HEK293 (cell line): ENCODE data around the gene MYO5C.

Experiments
- CTCF ChIA-PET: fragments of 350-600 bp; formaldehyde crosslinking; extraction: SDS; loops from one replicate; lab custom pipeline; 2021; ENCODE audit warnings: antibody characterized with exemption; lab: Yijun Ruan, JAX
- POLR2A ChIA-PET: fragments of 300-600 bp; formaldehyde crosslinking; extraction: SDS; loops from one replicate; lab custom pipeline; 2020; ENCODE audit warnings: antibody characterized with exemption, inconsistent platforms; lab: Yijun Ruan, JAX
- H3K27ac ChIP-seq: fragments of 200-500 bp; sonication (Bioruptor generic); 2 replicates; pipeline ENCODE4 v1.5.1; 2014; ENCODE audit warnings: low read depth, low read length, control low read depth, inconsistent platforms; ENCODE audit errors: extremely low read depth
- H3K36me3 ChIP-seq, 2 experiments: fragments of 200-500 bp in 1 of 2; sonication (Bioruptor generic) in 1 of 2; 1 replicate in 1 of 2; 2 replicates in 1 of 2; pipeline ENCODE4 v1.5.1; 2014 to 2017; ENCODE audit warnings: inconsistent platforms in 2 of 2, low read length in 2 of 2; ENCODE audit not compliant: control insufficient read depth in 2 of 2, insufficient read depth in 1 of 2
- H3K4me1 ChIP-seq: fragments of 200-500 bp; sonication (Bioruptor generic); 2 replicates; pipeline ENCODE4 v1.5.1; 2014; ENCODE audit warnings: mild to moderate bottlenecking, low read length, inconsistent platforms; ENCODE audit not compliant: control insufficient read depth, insufficient read depth
- H3K4me3 ChIP-seq: 2 replicates; pipeline ENCODE4 v1.5.1; 2011; ENCODE audit warnings: low read depth, mild to moderate bottlenecking, control low read depth, low read length, moderate library complexity
- H3K9me3 ChIP-seq: fragments of 200-500 bp; sonication (Bioruptor generic); 2 replicates; pipeline ENCODE4 v1.5.1; 2014; ENCODE audit warnings: low read depth, low read length, inconsistent platforms; ENCODE audit not compliant: control insufficient read depth, insufficient read depth
- GLIS2 ChIP-seq: fragments of 450-650 bp; formaldehyde crosslinking; IDR thresholded peaks from 2 replicates; pipeline ENCODE4 v1.5.1; 2016; ENCODE audit warnings: missing biosample characterization, missing genetic modification characterization
- HOXD13 ChIP-seq: sonication (generic); formaldehyde crosslinking; IDR thresholded peaks from 2 replicates; pipeline ENCODE4 v1.8.0; 2022; ENCODE audit warnings: missing genetic modification reagents, borderline replicate concordance
- INSM2 ChIP-seq: fragments of 450-650 bp; formaldehyde crosslinking; IDR thresholded peaks from 2 replicates; pipeline ENCODE4 v1.5.1; 2016; ENCODE audit warnings: missing biosample characterization, missing genetic modification characterization
- PATZ1 ChIP-seq: fragments of 450-650 bp; formaldehyde crosslinking; IDR thresholded peaks from 2 replicates; pipeline ENCODE4 v1.5.1; 2016; ENCODE audit warnings: missing biosample characterization, missing genetic modification characterization
- PBX3 ChIP-seq: sonication (generic); formaldehyde crosslinking; IDR thresholded peaks from 2 replicates; pipeline ENCODE4 v1.8.1; 2022; ENCODE audit warnings: mild to moderate bottlenecking, moderate library complexity, missing genetic modification reagents
- TCF7L2 ChIP-seq: IDR thresholded peaks from 2 replicates; pipeline ENCODE4 v1.6.1; 2011; ENCODE audit warnings: low read depth, mild to moderate bottlenecking, inconsistent platforms, low read length, moderate library complexity, borderline replicate concordance
- YY2 ChIP-seq: fragments of 450-650 bp; formaldehyde crosslinking; IDR thresholded peaks from 2 replicates; pipeline ENCODE4 v1.5.1; 2016; ENCODE audit warnings: missing biosample characterization, missing genetic modification characterization
- ZBTB6 ChIP-seq: fragments of 450-650 bp; formaldehyde crosslinking; IDR thresholded peaks from 2 replicates; pipeline ENCODE4 v1.5.1; 2017; ENCODE audit warnings: missing biosample characterization, missing genetic modification characterization
- ZFHX2 ChIP-seq: fragments of 450-650 bp; formaldehyde crosslinking; conservative IDR thresholded peaks from 2 replicates; pipeline ENCODE4 v1.5.1; 2016; ENCODE audit warnings: missing biosample characterization, missing genetic modification characterization
- ZNF138 ChIP-seq: fragments of 450-650 bp; formaldehyde crosslinking; IDR thresholded peaks from 2 replicates; pipeline ENCODE4 v1.5.1; 2016; ENCODE audit warnings: missing biosample characterization, missing genetic modification characterization, borderline replicate concordance
- ZNF404 ChIP-seq: fragments of 450-650 bp; formaldehyde crosslinking; IDR thresholded peaks from 2 replicates; pipeline ENCODE4 v1.5.1; 2017; ENCODE audit warnings: missing biosample characterization, missing genetic modification characterization
- ZNF423 ChIP-seq: fragments of 450-650 bp; formaldehyde crosslinking; IDR thresholded peaks from 2 replicates; pipeline ENCODE4 v1.5.1; 2016; ENCODE audit warnings: missing biosample characterization, missing genetic modification characterization
- ZNF518A ChIP-seq: fragments of 450-650 bp; formaldehyde crosslinking; conservative IDR thresholded peaks from 2 replicates; pipeline ENCODE4 v1.5.1; 2016; ENCODE audit warnings: low read depth, missing biosample characterization, missing genetic modification characterization
- ZNF549 ChIP-seq: fragments of 450-650 bp; IDR thresholded peaks from 2 replicates; pipeline ENCODE4 v1.5.1; 2018; ENCODE audit warnings: missing biosample characterization, missing genetic modification characterization, mild to moderate bottlenecking, inconsistent platforms, moderate library complexity
- ZNF677 ChIP-seq: fragments of 450-650 bp; IDR thresholded peaks from 2 replicates; pipeline ENCODE4 v1.5.0; 2018; ENCODE audit warnings: missing biosample characterization, mild to moderate bottlenecking, missing genetic modification characterization, moderate library complexity

MYO5C gene

GRCh38 chr15:52154896-52155865, 140.4 kb downstream of the MYO5C start (continued):
- TF ChIP-seq GLIS2 (no peak), ZNF677 (tag by site-specific recombination) (no peak), YY2 (tag by site-specific recombination) (no peak), ZNF549 (tag by site-specific recombination) (no peak), ZFHX2 (tag by site-specific recombination) (no peak), PATZ1 (tag by site-specific recombination) (no peak), ZNF423 (no peak), ZNF518A (tag by site-specific recombination) (no peak), ZNF404 (tag by site-specific recombination) (no peak), HOXD13 (CRISPR knock-in tag) (no peak), PBX3 (no peak)

- Histone ChIP-seq H3K36me3 (peaks cover 0 to 24% of the 10 kb centered on the region in 2 experiments; a peak in 1 of 3 replicates), H3K9me3 (no peaks in the 10 kb centered on the region), H3K27ac (no peak overlapping the region), H3K4me3 (no peak overlapping the region), H3K4me1 (no peaks in the 10 kb centered on the region)
- TF ChIP-seq ZNF138 (tag by site-specific recombination): no peak
- TF ChIP-seq INSM2: no peak
- TF ChIP-seq TCF7L2: no peak
- no peak for TF ChIP-seq ZNF549 (tag by site-specific recombination)
- TF ChIP-seq ZBTB6 (tag by site-specific recombination): no peak
- ChIA-PET POLR2A (no interaction called here), CTCF (no interaction called here)
Observed at GRCh38 chr15:52153900-52154895, 141.4 kb downstream of the MYO5C start.
